Raji (cell line): ENCODE measurements around the gene CHI3L1.

Experiments used
- POLR2A ChIP-seq: IDR thresholded peaks from 2 replicates; pipeline ENCODE4 v1.6.1; 2011; ENCODE audit warnings: low read depth, low read length, control low read depth; ENCODE audit not compliant: insufficient read depth

CHI3L1 gene

DNA sequence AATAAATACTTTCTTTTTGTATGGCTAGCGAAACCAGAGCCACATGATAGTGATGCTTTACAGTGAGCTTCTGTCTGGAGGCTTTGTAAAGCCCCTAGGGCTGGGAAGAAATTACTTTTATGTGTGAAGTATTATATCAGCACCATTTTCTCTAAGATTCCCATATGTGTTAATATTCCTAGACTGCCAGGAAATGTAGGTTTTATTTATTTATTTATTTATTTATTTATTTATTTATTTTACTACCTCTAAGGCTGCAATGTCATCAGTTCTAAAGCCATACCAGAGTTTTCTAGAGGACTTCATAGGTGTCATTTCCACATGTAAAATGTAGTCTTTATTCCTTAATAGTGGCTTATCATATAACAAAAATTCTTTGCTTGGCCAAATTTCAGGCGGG, 4.4 kb upstream of the CHI3L1 start:
- no peak for TF ChIP-seq POLR2A

DNA sequence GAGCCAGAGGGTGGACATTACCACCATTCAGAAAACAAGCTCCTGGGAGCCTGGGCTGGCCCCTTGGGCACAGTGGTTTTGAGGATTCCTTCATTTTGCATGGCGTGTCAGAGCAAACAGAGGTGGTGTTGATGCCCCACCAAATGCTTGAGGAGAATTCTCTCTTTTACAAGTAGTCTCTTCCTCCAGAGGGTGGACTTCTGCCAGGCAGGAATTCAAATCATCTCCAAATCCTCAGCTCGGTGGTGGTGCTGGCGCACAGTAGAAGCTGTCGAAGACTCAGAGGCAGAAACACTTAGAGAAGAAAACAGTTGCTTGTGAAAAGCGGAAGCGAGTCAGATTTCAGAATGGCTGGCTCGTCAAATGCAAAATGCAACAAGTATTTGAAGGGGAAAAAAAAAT, 3.4 kb upstream of the CHI3L1 start:
- no peak for TF ChIP-seq POLR2A

DNA sequence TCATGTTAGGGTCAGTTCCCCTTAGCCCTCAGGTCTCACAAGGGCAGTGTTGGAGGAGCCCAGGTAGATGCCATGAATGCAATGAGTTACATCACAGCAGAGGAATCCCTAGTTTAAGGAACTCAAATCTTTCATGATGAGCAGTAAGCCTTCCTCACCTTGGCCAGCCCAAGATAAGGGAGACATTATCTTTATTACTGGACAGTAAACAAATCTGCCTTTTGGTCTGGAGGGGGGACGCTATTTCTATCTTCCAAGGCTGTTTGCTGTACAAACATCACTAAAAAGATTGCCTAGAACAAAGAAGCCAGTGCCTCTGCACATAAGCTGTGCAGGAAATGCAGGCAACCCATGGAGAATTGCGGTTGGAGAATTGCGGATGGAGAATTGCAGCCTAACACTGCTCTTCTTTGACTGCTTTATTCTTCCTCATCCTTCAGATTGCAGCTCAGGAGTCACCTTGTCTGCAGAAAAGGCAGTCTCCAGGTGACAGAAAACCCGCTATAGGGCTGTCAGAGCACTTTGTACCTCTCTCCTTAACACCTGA, 2.3 kb upstream of the CHI3L1 start:
- no peak for TF ChIP-seq POLR2A

DNA sequence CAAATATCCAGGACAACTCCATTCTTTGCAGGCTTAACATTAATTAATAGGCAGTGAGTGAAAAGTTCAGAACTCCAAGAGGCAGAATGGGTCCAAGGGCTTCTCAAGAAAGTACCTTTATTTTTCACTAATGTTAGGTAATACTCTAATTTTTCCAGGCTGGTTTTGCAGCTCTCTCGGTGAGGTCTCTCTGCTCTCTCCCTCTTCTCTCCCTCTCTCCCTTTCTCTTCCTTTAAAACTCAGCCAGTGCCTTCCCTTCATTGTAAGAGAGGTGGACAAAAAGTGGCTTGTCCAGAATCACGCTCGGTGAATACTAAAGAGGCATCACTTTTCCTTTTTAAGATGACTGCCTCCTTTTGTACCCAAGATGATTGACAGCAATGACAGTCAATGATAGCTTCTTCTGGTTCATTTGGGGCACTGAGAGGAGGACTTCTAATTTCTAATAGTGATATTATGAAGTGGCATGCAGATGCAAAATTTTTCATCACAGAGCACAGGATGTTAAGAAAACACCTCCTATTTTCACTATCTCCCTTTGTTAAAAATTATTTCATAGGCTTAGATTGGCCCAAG, 1.3 kb upstream of the CHI3L1 start:
- TF ChIP-seq POLR2A = no peak

DNA sequence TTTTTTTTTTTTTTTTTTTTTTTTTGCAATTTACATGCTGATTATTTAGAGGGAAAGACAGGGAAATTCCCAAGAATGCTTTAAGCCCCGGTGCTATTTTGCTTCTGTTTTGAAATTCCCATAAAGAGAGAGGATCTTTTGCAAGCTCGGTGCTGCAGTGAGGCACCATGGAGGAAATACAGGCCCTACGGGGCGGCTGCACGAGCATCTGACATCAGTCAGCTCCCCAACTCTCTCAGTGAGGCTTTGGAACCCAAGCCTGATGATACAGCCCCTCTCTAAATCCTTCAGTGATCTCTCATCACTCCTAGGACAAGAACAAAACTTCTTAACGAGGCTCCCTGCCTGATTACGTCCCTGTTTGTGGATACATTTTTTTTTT, 791 bp upstream of the CHI3L1 start:
- TF ChIP-seq POLR2A = no peak

DNA sequence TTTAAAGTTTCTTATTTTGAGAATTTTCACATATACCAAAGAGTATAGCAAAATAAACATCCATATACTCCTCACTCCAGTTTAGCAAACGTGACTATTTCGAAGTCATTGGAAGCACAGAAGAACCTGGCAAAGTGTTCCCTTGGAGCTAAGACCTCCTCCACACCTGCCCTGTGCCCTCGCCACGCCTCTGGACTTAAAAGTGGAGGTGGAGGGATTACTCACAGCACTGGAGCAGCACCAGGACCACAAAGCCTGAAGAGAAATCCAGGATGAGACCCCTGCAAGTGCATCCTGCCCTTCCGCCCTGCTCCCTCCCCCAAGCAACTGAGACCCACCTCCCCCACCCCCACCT, 436 bp downstream of the CHI3L1 start:
- no peak for TF ChIP-seq POLR2A

DNA sequence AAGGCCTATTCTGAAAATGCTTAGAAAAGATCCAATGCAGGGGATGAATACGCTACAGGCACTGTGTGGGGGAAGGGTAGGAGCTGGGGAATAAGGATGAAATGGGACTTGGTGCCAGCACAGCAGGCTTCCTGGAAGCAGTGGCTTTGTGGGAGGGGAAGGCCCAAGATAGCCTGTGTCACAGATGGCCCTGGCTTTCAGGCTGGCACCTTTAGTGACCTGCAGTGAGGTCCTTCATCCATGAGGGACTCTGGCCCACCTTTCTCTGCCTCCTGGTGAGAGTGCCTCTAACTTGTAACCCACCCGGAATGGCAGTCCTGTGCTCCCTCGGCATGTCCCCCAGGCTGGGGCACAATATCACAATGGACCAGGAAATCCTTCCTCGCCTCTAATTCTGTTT, 919 bp downstream of the CHI3L1 start:
- TF ChIP-seq POLR2A = no peak

DNA sequence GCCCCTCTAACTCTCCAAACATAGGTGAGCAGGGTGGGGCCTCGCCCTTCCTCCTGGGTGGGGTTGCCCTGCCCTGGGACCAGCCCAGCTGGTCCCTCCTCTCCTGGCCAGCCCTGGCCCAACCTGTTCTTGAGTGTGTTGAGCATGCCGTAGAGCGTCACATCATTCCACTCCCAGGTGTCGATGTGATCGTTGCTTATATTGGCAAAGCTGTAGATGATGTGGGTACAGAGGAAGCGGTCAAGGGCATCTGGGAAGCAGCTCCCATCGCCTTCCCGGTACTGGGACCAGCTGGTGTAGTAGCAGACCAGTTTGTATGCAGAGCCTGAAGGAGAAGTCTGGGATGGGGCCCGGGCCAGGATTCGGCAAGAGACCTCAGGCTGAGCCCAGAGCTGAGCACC, 1.4 kb downstream of the CHI3L1 start:
- TF ChIP-seq POLR2A = no peak

DNA sequence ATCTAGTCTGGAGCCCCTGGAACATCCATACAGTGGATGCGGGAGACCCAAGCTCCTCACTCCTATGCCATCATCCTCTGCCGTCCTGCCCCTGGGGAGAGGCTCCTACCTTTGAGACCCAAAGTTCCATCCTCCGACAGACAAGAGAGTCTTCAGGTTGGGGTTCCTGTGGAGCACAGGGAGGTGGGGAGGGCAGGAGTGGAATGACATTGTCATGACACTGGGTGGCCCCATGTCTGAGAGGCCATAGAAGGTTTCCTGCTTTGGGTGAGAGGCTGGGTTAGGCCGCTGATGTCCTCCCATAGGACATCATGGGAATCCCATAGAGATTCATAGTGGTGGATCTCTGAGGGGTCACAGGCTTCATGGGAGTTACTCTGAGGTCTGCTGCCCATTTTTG, 2.0 kb downstream of the CHI3L1 start:
- TF ChIP-seq POLR2A = no peak

DNA sequence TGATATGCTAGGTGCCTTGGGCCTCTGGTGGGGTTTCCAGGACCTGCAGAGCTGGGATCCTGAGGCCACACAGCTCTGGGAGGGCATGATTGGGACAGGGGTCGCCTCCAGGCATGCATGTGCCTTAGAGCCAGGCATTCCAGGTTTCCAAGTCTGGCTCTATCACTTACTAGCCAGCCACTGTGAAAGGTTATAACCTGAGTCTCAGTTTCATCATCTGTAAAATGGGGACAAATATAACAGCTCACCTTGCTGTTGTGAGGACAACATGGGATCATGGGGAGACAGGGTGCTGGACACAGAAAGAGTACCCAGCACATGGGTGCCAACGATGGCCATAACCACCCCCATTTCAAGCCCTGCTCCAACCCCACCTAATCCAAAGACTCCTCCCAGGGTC, 2.7 kb downstream of the CHI3L1 start:
- no peak for TF ChIP-seq POLR2A

DNA sequence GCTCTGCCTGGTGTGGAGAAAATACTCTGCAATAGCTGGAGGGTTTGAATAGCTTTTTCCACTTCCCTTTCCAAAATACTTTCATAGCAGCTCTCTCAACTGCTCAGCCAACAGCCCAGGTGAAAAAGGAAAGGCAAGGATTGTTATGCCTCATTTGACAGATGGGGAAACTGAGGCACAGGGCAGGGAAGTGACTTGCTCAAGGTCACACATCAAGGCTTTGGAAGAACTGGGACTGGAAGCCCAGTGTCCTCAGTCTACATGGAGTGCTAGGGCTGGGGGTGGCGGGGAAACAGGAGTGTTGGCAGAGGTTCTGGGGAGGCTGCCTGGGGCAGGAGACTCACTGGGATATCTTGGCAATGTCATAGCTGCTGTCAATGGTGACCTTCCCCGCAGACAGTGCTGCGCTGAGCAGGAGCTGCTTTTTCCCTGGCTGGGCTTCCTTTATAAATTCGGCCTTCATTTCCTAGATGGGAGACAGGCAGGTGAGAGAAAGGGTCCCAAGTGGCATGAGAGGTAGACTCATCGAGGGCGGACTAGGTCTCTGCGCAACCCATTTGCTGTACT, 4.0 kb downstream of the CHI3L1 start:
- no peak for TF ChIP-seq POLR2A

DNA sequence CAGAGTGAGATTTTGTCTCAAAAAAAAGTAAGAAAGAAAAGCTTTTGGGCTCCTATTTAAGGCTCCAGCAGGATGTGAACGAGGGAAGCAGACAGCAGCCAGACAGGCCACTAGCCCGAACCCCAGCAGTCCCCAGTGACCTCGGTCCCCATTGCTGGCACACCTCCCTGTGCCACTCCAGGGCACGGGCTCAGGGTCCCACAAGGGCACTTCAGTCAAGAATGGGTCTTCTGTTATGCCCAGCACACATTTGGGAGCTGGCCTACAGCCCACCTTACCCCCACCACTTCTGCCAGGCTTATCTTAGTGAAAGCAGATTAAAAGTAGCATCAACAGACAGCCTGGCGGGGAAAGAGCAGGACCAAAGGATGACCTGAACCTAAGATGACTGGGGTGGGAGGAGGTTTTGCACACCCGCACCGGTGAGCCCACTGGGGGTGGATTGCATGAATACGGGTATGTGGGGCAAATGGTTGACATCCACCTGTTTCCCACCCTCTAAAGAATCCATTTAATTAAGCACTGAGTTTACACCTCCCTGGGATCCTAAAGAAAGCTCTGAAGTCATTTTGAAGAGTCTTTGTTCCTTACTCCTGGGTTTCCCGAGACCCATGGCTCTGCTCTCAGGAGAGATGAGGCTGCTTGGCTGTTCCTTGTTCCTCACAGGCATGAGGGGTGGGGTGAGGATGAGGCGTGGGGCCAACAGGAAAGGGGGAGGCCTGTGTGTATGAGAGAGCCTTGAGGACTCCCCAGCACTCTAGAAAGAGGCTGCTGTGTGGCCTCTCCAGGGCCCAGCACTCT, 4.7 kb downstream of the CHI3L1 start:
- no peak for TF ChIP-seq POLR2A

DNA sequence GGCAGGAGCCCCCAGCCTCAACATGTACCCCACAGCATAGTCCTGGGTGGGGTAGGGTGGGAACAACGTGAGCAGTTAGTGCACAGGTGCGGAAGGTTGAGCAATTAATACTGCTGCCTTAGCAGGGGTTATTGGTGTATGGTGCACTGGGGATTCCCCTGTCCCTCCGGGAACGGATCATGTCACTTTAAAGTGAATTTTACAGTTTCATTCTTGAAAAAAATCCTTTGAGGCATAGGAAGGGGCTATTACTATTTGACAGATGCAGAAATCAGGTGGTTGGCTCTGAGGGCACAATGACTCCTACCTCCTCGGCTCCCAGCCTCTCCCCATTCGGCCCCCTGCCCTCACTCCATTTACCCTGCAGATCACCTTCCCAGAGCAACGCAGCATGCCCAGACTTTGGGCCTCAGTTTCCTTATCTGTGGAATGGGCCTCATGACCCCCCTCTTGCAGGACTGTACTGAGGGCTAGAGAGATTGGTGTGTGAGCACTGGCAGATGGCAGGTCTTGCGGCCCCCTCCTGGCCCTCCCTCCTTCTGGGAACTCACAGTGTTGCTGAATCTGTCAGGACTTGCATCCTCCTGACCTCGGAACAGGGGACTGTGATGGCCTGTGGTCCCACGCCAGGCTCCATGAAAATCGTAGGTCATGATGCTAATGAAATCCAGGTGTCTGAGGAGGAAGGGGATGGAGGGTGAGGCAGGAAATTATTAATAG, 5.7 kb downstream of the CHI3L1 start:
- no peak for TF ChIP-seq POLR2A

DNA sequence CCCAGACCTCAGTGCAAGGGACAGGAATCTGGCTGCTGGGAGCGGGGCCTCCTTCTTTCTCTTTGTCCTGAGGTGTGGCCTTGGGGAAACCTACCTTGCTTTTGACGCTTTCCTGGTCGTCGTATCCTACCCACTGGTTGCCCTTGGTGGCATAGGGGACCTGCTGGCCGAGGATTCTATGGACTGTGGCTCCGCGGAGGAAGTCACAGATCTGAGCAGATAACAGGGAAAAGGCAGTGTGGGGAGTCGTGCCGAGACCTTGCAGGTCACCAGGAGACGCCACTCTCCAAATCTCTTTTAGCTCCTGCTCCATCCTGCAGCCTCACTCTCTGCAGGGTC, 6.9 kb downstream of the CHI3L1 start:
- TF ChIP-seq POLR2A = no peak

DNA sequence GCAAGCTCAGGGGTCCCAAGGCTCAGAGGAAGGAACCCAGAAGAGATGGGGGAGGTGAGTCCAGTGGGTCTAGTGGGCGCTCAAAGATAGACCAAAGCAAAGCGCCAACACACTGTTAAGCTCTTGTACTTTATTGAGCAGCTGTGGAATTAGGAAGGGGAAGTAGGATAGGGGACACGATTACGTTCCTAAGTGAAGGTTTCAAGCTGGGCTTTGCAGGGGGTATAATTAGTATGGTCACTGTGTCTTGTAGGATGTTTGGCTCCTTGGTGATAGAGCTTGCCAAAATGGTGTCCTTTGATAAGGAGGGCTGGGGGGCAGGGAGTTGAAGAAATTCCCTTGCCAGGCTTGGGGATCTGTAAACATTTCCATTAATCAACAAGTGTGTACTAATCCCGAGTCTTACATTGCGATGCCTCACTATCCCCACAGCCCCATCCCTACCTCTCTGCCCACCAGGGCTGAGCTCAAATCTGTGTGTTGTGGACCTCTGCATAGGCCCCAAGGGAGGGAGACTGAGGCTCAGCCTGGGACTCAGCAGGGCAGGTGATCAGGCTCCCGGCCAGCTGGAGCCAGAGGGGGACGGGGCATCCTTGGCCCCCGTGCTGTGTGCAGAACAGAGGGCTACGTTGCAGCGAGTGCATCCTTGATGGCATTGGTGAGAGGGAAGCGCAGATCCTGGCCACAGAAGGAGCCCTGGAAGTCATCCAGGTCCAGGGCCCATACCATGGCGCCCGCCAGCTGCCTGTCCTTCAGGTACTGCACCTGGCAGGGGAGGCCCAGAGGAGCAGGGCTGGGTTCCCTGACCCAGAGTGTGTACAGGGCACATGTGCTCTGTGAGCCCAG, 7.5 kb downstream of the CHI3L1 start:
- TF ChIP-seq POLR2A = no peak
